GM19438 (cell line): ENCODE data around the gene PLD5.

Source experiments
- ATAC-seq: cut with Tn5 transposase; IDR thresholded peaks from one replicate; pipeline ENCODE4 v1.9.1; 2021; ENCODE audit warnings: low read depth; ENCODE audit not compliant: unreplicated experiment

Gene PLD5

DNA sequence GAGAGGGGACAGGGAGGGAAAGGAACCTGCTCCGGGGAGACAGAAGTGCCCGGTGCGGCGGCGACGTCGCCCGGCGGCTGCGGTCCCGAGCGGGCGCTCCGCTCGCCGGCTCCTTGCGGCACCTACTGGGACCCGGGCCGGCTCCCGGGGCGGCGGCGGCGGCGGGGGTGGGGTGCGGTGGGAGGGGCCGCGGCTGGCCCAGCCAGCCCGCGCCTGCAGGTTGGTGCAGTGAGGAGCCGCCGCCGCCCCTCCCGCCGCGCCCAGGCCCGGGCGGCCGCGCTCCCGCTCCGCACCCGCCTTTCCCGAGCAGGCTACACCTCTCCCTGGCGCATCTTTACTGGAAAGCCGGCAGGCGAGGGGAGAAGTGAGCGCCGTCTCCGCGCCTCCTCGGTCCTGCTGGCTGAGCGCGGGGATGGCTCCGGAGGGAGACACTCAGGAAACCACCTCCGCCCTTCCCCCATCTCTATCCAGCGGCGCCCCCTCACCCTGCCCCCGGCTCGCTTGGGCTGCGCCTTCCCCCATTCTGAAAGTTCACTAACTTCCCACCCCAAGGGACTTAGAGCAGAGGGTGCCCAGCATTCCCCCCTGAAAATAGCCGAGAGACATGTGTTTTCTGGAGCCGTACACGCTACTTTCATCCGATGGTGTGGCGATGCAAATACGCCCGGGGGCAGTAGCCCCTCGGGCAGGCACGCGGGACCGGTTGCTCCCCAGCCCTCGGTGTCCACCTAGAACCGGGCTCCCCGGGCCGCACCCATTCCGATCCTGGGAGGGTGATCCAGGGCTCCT lies at the start of gene PLD5:
PLD5 (minus strand) TSS at position 127 of the 789 bp plus-strand sequence.
- no peak for ATAC-seq

DNA sequence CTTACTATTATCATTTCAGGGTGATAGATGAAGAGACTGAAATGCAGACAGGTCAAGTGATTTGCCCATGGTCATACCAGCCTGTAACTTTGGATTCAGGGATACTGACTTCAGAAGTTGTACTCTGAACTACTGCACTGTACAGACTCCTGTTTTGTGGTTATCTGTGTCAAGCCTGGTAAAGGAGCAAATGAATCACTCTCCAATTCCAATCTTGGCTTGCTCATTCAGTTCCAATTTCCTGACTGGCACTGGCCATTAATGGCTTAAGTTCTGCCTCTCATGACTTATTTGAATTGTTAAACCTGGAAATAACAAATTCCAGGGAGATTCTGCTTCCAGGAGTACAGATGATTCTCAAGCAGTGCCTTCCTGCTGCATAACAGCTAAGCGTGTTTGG lies 45.4 kb upstream of the PLD5 start:
- no peak for ATAC-seq

DNA sequence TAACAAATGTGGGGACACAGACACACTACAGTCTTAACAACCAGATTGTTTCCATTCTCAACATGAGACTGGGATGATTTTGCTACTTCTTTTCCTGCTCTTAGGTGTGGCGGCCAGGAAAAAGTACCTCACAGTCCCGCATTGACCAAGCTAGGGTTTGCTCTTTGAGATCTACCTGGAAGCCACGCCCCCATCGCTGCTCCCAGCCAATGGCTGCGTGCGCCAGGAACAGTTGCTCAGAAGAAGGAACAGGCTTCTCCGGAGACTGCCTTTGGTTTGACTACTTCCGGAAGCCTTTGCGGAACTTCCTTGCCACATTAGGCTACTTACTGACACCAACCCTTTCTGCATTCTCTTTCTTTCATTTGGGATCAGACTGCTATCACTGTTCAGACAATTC lies 44.2 kb upstream of the PLD5 start:
- ATAC-seq: no peak

DNA sequence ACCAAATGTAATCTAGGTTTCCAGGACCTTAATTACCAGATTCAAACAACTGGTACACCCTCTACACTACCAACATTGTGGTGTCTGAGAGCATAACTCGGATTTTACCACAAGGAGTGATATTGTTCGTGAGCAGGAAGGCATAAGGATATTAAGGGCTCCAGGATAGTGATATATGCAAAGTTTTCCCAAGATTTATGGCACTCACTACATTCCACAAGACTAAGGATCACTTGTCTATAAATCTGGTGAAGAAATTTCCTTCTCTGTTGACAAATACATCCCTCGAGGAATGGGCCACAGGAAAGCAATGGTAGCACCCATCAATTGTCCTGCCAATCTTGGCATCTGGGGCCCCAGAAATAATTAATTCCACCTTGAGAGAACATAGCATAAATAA lies 43.1 kb upstream of the PLD5 start:
- no peak for ATAC-seq

DNA sequence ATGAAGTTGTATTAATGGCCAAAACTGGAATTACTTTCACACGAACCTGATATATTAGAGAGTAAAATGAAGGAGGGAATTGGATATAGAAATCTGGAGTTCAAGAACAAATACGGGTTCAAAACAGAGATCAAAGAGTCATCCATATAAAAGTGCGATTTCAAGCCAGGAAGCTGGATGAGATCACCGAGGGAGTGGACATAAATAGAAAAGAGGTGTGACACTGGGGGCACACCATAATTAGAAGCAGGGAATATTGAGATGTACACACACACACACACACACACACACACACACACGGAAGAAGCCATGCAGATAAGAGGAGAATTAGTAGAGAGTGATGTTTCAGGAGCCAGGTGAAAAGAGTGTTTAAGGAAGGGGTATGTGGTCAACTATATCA lies 32.3 kb upstream of the PLD5 start:
- no peak for ATAC-seq

DNA sequence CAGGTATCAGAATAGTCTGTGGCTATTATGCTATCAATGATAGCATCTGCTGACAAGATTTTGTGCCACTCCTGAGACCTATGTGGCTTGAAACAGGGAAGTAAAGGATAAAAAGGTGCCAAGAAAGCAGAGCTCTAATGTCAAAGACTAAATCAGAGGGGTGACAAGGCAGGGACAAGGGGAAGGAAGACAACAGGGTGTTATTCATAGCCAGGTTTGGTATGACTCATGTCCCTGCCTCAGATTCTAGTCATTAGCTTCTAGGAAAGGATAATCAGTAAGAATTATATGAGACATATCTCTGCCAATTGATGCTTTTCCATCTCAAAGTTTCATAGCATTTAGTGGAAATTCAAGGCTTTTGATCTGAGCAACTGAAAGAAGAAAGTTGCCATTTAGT lies 31.8 kb upstream of the PLD5 start:
- ATAC-seq: no peak

DNA sequence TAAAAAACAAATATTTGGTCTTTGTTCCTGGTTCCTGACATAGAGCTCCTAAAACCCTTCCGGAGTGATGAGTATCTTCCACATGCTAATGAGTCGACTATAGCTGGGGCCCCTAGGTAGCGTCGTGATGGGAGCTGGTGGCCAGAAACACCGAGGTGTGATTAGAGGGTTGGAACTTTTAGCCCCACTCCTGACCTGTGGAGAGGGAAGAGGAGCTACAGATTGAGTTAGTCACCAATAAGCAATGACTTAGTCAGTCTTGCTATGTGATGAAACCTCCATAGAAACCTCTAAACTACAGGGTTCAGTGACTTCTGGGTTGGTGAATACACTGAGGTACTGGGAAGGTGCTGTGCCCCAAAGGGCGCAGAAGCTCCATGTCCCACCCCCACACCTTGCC lies 30.1 kb upstream of the PLD5 start:
- no peak for ATAC-seq

DNA sequence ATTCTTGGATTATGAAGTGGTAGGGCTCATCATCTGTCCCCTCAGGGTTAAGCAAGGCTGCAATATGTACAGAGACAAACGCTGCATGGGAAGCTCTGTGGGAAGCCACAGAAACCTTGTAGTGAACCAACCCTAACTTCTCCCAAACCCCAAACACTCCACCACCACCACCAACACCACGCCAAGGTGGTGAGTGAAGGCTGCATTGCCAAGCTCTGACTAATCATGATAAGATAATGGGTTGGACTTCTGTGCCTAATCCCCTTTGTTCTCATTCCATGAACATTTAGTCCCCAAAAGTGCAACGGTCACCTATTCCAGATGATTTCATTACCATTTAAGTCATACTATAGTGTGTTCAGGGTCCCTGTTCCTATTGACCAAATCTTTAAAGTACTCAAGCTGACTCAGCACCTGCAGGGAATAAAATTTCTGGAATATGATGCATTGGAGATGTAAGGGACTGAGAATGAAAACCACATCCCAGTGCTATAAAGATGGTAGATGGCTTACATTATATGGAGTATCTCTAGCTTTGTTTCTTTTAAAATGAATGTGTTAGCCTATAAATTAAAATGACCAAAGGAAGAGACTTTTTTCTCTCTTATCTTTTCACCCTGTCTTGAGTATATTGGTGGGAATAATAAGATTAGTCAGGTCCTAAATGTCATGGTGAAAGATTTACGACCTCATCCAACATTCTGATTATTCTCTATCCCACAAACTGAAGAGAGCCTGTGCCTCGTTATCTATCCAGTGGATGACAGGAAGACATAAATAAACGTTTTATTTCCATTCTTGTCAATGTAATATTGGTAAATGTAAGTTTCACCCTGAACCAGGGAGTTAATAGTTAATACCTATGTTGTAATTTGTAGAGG lies 22.6 kb upstream of the PLD5 start:
- no peak for ATAC-seq

DNA sequence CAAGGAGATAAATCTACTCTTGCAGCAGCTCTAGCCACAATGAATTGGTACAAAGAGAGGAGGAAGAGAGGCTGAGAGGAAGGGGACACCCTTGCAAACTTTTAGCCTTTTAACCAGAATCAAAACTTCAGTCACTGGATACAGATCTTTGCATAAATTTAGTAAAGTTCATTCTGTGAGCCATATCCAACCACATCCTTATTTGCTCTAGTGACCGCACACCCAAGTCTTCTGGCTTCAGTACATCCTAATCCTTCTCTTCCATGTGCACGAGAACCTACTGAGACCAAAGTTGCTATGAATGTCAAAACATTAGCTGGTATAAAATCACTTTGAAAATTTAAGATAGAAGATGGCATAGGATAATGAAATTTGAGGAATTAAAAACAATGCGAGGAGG lies 21.9 kb upstream of the PLD5 start:
- no peak for ATAC-seq

DNA sequence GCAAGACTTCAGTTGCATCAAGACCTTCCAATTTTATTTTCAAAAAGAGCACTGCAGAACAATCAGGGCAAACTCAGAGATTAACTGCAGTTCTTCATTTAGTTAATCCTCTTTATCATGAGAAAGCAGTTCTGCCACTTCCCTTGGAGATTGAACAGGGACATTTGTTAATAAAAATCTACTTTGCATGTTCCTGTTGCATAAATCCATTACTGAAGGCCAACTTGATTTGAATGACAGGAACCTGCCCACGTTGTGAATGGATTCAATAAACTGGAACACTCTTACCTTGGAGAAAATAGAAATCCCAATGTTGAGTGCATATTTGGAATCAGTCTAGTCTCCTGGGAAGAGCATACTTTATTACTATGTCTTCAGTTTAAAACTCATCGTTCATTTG lies 19.6 kb upstream of the PLD5 start:
- no peak for ATAC-seq

DNA sequence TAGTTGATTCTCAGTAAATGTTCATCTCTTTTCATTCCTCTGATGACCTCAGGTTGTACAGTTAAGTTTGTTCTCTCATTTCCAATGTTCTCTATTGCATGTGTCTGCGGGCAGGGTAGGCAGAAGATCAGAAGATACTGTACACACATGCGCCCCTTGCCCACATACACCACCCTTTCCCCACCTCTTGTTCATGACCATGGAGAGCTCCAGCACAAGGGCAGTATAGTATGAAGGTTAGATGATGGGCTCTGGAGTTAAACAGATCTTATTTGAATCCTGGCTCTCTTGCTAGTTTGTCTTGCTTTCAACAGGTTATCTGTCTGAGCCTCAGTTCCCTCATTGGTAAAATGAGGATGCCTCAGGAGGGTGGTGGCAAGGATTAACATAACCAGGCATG lies 17.8 kb upstream of the PLD5 start:
- ATAC-seq: no peak

DNA sequence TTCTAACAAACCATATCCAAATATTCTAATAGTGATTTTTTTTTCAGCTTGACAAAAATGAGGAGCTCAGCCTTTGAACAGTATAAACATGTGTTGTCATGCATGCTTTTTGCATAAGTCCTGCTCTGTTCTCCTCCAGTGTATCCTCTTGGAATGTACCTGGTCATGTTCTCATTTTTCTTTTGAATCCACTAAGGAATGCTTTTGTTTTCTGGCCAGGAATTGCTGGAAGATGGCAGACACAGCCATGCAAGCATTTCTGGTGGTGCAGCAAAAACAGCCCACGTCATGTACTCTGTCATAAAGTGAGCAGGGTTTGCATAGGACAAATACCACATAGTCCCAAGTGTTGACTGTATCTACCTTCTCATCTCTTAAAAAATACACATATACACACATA lies 11.5 kb upstream of the PLD5 start:
- no peak for ATAC-seq

DNA sequence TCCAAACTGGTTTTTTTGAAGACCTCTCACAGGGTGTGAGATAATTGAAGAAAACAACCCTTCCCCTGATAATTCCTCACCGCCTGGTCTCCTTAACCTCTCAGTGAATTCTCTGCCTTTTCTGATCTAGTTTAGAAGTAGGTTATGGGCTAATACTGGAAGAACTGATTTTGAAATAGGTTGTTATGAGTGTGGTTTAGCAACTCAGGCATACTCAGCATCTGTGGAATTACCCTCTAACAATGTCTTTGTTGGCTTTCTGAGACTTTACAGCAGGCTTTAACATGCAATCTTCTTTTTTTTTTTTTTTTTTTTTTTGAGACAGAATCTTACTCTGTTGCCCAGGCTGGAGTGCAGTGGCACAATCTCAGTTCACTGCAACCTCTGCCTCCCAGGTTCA lies 10.3 kb upstream of the PLD5 start:
- ATAC-seq: no peak

DNA sequence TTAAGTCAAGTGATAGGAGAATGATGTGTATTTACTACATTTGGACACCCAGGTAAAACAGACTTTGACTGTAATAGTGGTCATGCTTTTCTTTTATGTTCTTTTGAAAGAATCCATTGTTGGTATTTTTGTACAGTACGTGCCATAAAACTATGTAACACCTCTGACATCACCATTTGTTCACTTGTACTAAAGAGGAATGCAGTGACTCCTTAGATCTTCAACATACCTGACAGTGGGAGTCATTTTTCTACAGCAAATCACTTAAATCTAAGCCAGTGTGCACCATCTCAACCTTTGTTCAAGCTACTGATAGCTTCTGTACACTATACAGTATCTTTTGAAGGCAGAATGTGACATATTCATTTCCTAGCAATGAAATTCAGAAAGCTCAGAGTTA lies 6.3 kb upstream of the PLD5 start:
- ATAC-seq: no peak

DNA sequence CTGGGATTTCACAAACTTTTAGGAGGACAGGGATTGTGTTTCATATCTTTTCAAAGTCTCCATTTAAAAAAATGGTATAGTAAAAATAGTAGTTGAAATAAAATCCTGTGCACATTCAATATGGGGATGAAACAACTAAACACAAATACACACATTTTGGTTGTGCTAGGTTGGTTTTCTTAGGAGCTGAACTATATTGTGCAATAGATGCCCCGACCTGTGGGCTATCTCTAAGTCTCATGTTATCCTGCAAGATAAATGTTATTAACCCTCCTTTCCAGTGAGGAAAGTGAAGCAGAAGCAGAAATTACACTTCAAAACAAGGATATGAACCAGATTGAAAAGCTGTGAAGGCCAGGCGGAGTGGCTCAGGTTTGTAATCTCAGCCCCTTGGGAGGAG lies 1.3 kb upstream of the PLD5 start:
- ATAC-seq: no peak

DNA sequence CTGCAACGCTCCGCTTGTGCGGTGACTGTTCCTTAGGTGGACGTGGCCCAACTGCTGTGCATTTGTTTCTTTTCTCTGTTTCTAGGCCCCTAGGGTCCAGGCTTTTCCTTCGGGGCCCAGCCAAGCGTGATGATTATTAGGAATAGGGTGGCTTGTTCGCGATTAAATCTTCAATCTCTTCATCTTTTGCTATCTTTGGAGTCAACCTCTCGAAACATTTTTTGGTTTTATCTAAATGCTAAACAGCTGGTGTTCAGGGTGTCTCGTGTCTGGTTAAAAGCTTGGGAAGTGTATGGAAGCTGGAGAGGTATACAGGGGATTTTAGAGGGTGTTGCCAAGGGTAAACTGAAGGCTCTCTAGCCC lies 844 bp upstream of the PLD5 start:
- ATAC-seq: no peak

DNA sequence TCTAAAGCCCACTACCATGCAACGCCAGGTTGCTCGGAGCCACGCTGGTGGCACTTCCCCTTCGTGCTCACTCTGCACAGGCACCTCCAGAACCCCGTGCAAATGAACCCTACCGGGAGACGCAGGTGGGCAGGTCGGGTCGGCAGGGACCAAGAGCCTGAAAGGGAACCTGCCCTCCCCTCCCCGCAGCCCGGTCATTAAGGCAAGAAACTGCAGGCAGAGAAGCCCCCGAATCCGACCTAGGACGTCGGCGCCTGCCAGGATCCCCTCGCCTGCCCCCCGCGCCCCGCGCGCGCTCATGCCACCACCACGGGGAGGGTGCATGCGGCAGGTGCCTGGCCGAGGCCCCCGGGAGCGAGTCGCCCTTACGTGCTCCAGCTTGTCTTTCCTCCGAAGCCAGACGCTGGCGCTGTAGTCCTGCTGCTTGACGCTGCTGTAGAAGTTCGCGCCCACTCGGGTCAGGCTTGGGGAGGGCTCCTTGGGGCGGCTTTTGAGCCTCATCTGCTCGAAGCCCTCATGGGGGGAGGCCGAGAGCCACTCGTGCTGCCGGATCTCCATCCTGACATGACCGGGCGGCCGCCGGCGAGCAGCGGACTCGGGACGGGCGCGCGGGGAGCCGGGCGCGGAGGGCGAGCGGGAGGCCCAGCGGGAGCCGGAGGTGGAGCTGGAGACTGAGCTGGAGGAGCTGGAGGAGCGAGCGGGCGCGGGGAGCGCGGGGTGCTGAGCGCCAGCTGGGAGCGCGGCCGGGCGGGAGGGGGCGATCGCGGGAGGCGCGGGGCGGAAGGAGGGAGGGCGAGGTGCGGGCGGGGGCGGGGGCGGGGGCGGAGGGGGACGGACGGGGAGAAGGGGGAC lies 552 bp downstream of the PLD5 start:
- ATAC-seq: peak; percentile 52

DNA sequence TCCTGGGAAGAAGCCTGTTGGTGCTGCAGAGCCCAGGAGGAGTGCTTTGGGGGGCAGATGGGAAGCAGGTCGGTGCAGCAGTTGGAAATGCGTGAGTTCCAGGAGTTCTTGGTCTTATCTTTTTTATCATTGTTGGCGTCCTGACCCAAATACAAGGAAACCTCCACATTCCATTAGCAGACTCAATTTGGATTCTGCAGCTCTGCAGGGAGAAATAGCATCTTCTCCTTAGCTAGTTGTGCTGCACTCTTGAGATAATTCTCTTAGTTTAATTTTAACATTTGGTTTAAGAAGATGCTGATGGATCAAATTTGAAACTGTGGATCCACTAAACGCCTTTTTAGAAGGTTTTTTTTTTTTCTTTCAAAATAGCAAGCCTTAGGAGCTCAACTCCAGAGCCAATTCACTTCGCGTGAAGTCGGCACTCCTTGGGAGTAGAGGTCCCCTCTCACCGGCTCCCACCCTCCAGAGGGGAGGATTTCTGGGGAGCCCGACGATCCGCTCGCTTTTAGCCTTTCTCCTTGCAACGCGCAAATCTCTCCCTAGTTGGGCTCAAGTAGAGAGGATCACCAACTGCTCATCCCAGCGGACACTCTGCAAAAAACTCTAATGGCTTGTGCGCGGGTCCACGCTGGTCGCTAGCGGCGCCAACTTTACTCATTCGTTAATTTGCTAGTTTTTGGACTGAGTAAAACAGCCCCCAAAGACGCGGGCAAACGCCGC lies 1.3 kb downstream of the PLD5 start:
- no peak for ATAC-seq

DNA sequence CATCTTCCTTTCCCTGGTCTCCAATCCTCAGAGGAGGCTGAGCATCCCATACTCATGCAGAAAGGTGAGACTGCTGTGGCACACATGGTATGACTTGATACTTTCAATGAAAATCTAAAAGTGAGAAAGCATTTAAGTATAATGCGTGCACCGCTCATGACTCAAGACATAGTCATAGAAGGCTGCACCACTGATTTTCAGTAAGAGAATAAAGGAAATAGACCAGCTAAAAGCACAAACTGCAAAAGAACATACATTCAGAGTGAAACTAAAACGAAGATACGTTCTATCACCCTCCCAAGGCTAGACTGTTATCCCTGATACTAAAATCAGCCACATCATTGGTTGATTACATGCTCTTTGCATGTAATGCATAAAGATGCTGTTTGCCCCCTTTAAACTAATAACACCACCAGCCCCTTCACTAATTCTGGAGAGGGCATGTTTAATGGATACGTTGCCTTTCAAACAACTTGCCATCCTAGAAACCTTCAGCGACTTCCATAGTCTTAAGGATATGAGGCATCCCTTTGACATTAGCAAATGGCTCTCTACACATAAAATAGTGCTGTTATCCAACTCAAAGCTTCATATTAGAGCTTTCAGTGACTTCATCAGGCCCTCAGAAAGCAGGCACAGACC lies 2.1 kb downstream of the PLD5 start:
- no peak for ATAC-seq

DNA sequence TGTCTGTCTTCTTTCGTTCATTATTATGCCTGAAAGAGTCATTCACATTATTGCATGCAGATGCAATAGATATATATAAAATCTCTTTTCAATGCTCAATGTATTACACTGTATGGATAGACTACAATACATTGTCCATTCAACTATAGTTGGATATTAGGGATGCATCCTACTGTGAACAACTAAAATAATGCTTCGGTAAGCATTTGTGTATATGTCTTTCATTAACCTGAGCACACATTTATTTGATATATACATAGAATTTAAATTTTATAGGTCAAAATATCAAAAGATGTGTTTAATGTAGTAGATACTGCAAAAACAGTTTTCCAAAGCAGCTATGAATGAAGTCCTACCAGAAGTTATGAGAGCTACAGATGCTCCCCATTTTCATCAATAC lies 8.9 kb downstream of the PLD5 start:
- no peak for ATAC-seq
